Heart right ventricle (tissue), 16 donors: Measurements from ENCODE around the gene ZNF79. TPM values are rescaled to one million over a fixed set of nuclear protein-coding genes. Genes with fewer than 3 reads are reported as not detected.

Experiments
- ATAC-seq, 8 donors: fragments of 200-7000 bp; cut with Tn5 transposase; one replicate each; pipeline ENCODE4 v1.9.1; 2020; ENCODE audit warnings: mild to moderate bottlenecking in 8 of 8, moderate library complexity in 8 of 8, moderate number of reproducible peaks in 1 of 8
- DNase-seq, 2 donors: peaks; one replicate each; pipeline ENCODE4 v3.0.0-alpha.2; 2020
- H3K27ac ChIP-seq, 10 donors: fragments of 200-600 bp; sonication (generic) in 2 of 10; one replicate each; pipeline versions ENCODE4 v1.5.0 to v1.8.0; 2020 to 2022; ENCODE audit warnings: mild to moderate bottlenecking in 3 of 10
- H3K27me3 ChIP-seq, 7 donors: fragments of 200-600 bp; one replicate each; pipeline ENCODE4 v1.8.0; 2021 to 2022; ENCODE audit warnings: mild to moderate bottlenecking in 2 of 7
- H3K36me3 ChIP-seq, 9 donors: fragments of 200-600 bp; sonication (generic) in 1 of 9; one replicate each; pipeline versions ENCODE4 v1.5.0 to v1.8.0; 2020 to 2022; ENCODE audit warnings: mild to moderate bottlenecking in 2 of 9
- H3K4me1 ChIP-seq, 9 donors: fragments of 200-600 bp; sonication (generic) in 1 of 9; one replicate each; pipeline versions ENCODE4 v1.5.0 to v1.8.0; 2020 to 2022; ENCODE audit warnings: mild to moderate bottlenecking in 4 of 9
- H3K4me3 ChIP-seq, 10 donors: fragments of 200-600 bp; sonication (generic) in 2 of 10; one replicate each; pipeline versions ENCODE4 v1.5.0 to v1.8.0; 2020 to 2022; ENCODE audit warnings: mild to moderate bottlenecking in 7 of 10, moderate library complexity in 2 of 10
- H3K9me3 ChIP-seq, 11 donors: fragments of 200-600 bp in 10 of 11; sonication (generic) in 2 of 11; one replicate each; pipeline versions ENCODE4 v1.5.0 to v1.8.0; 2013 to 2022; ENCODE audit warnings: mild to moderate bottlenecking in 2 of 11, control low read depth in 1 of 11, moderate library complexity in 1 of 11
- whole genome bisulfite sequencing, 2 donors: extraction: QIAGEN DNeasy Blood & Tissue Kit; methylation state at CpG; one replicate each; pipeline ENCODE4 v1.1.7; 2013; ENCODE audit warnings: inconsistent platforms in 1 of 2; 5-methylcytosine and 5-hydroxymethylcytosine counted together
- intact Hi-C, 10 donors: fragments of 100-400 bp; cut with DNase I; formaldehyde crosslinking; loops; one replicate each; pipeline versions ENCODE4 v1.11.1 to v1.14.2; 2022
- polyA plus RNA-seq, 2 donors: library from polyadenylated mRNA; stranded (reverse); fragments of 200-250 nt; gene quantifications; one replicate each; pipeline ENCODE4 v1.2.3, GENCODE V29; 2013
- total RNA-seq, 10 donors: library from RNA; stranded (reverse); fragmentation: NEBNext Ultra II Directional in 3 of 10; extraction: Animal tissue kit (Norgen Biotek cat#: 25700) in 3 of 10; gene quantifications; one replicate each; pipeline versions ENCODE4 v1.2.1 to v1.2.4, GENCODE V29; 2021 to 2023
- TF ChIP-seq, protein P1 (sequence below), 9 donors: fragments of 200-600 bp; sonication (generic) in 2 of 9; IDR thresholded peaks; one replicate each; pipeline versions ENCODE4 v1.5.0 to v1.8.0; 2021 to 2022; ENCODE audit warnings: antibody characterized with exemption in 9 of 9, mild to moderate bottlenecking in 5 of 9, moderate library complexity in 1 of 9
- donor health status: Arrhythmogenic right ventricular cardiomyopathy.
- donor health status: ischemic (EF 13 %, LVEDD 7.1; RV severe dilation, severe dysfunction).
- donor health status: healthy with polysubstance abuse.
- donor health status: DM: no; HTN: yes; CAD: no.
- donor health status: DM: no; HTN: no; CAD: no.
- donor health status: ischemic (EF 25% LVEDD 6.9; RV normal size, moderate dysfunction).
- donor health status: ischemic (EF 25% LVEDD 5.7; RV mildly dilated, moderate dysfunction).
- donor health status: healthy.
- donor health status: DM: yes; HTN: yes; CAD: no.
- donor health status: Ischemic cardiomyopathy.
- donor health status: ischemic (EF 35%, LVEDD 5.7; RV mildly dilated, moderate dysfunction).
- donor health status: nonischemic (EF 11% LVEDD 7.7; RV severe dilation, severe dysfunction).
- donor health status: DM: yes; HTN: yes; CAD: no.
- donor health status: PGD.
- donor health status: ischemic (EF 29% LVEDD 5.4; RV normal size, mild dysfunction).
- donor health status: nonischemic (EF 23%, LVEDD 6.1; RV moderate dilation, normal function).

ZNF79 gene
- total and polyA plus RNA-seq, 12 donors, result 2.1 to 8.3 (median 5.8) TPM

DNA sequence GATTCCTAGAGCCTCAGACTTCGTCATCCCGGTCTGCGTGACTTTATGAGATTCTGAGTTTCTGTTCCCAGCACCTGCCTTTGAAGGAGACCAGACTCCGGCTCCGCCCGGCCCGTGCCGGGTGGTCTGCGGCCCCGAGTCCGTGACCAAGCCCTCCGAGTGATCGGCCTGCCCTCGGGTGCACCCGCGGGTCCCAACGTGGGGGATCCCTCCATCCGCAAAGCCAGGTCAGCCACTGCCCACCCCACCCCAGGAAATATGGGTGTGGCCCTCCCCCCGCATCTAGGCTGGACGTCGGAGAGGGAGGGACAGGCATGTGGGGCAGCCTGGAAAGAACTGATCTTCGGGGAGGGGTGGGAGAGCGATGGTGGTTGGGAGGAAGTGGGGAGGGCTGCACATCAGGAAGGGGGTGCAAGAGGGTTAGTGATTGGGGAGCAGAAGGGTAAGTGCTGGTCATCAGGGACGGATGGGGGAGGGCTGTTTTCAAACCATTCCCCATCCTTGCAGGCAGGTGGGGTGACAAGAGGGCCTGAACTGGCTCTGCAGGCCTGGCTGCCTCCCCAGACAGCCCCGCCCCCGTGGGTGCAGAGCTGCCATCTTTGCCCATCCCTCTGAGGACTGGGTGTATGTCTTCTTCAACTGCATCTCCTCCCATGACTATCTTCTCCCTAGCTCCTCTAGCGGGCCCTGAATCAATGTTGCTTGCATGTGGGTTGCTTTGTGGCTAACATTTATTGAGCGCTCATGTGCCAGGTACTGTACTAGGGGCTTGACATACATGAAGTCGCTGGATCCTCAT, 27.9 kb downstream of the ZNF79 start:
- Histone ChIP-seq H3K9me3 (no peaks in the 10 kb centered on the region), H3K4me3 (peak overlapping the region; percentile 58 to 99 (median 89)), H3K36me3 (peaks cover 0 to 57% (median 18%) of the 10 kb centered on the region in 9 donors), H3K4me1 (peaks cover 3 to 66% (median 52%) of the 10 kb centered on the region in 9 donors), H3K27ac (peak overlapping the region; percentile 85 to 98 (median 95)), H3K27me3 (no peaks in the 10 kb centered on the region)
- intact Hi-C loops, result loop anchor here in 1 of 10 donors (2.0 kb wide), 1 partner anchor 27 kb away; the partner anchor contains the start of gene ZNF79
- peak; percentile 8 to 51 (median 35) for ATAC-seq
- DNase-seq, result peak; percentile 46 to 47
- 10 to 11% methylated on average over 29 of the region's 29 CpGs for WGBS, 2 donors
- TF ChIP-seq, protein P1, sequence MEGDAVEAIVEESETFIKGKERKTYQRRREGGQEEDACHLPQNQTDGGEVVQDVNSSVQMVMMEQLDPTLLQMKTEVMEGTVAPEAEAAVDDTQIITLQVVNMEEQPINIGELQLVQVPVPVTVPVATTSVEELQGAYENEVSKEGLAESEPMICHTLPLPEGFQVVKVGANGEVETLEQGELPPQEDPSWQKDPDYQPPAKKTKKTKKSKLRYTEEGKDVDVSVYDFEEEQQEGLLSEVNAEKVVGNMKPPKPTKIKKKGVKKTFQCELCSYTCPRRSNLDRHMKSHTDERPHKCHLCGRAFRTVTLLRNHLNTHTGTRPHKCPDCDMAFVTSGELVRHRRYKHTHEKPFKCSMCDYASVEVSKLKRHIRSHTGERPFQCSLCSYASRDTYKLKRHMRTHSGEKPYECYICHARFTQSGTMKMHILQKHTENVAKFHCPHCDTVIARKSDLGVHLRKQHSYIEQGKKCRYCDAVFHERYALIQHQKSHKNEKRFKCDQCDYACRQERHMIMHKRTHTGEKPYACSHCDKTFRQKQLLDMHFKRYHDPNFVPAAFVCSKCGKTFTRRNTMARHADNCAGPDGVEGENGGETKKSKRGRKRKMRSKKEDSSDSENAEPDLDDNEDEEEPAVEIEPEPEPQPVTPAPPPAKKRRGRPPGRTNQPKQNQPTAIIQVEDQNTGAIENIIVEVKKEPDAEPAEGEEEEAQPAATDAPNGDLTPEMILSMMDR (IDR thresholded peaks at IDR 0.05), result no peak

- DNase-seq, result peak; percentile 66 to 86
- peak overlapping the region in 7 of 10 donors; percentile 58 to 98 (median 90) for H3K4me3 ChIP-seq
- H3K36me3 ChIP-seq, result peaks cover 0 to 57% (median 16%) of the 10 kb centered on the region in 9 donors
Measured at GRCh38 chr9:127452691-127453090, 28.5 kb downstream of the ZNF79 start.

GRCh38 chr9:127455324-127455992, 31.3 kb downstream of the ZNF79 start:
- no peak for ATAC-seq
- intact Hi-C loops, result no loop called here
- DNase-seq, result peak in 1 of 2 donors; percentile 46
- TF ChIP-seq, protein P1 (IDR thresholded peaks at IDR 0.05), result peak in 7 of 9 donors; percentile 34 to 53 (median 45)
- peaks cover 0 to 40% (median 31%) of the 10 kb centered on the region in 9 donors for H3K4me1 ChIP-seq
- WGBS, 2 donors, result 52 to 57% methylated on average over 6 of the region's 6 CpGs
- peaks cover 0 to 60% (median 25%) of the 10 kb centered on the region in 9 donors for H3K36me3 ChIP-seq
- no peaks in the 10 kb centered on the region for H3K9me3 ChIP-seq
- H3K27me3 ChIP-seq, result no peaks in the 10 kb centered on the region
- H3K4me3 ChIP-seq, result no peak overlapping the region
- peak overlapping the region in 3 of 10 donors; percentile 20 to 63 (median 39) for H3K27ac ChIP-seq

More at GRCh38 chr9:127452691-127453090, 28.5 kb downstream of the ZNF79 start:
- Histone ChIP-seq H3K27ac (peak overlapping the region in 9 of 10 donors; percentile 90 to 98 (median 96)), H3K27me3 (no peaks in the 10 kb centered on the region), H3K4me1 (peaks cover 3 to 66% (median 52%) of the 10 kb centered on the region in 9 donors), H3K9me3 (no peaks in the 10 kb centered on the region)
- WGBS, 2 donors, result 34 to 55% methylated on average over 4 of the region's 4 CpGs
- peak; percentile 16 to 76 (median 50) for ATAC-seq
- TF ChIP-seq, protein P1 (IDR thresholded peaks at IDR 0.05), result no peak
- intact Hi-C loops, result no loop called here

DNA sequence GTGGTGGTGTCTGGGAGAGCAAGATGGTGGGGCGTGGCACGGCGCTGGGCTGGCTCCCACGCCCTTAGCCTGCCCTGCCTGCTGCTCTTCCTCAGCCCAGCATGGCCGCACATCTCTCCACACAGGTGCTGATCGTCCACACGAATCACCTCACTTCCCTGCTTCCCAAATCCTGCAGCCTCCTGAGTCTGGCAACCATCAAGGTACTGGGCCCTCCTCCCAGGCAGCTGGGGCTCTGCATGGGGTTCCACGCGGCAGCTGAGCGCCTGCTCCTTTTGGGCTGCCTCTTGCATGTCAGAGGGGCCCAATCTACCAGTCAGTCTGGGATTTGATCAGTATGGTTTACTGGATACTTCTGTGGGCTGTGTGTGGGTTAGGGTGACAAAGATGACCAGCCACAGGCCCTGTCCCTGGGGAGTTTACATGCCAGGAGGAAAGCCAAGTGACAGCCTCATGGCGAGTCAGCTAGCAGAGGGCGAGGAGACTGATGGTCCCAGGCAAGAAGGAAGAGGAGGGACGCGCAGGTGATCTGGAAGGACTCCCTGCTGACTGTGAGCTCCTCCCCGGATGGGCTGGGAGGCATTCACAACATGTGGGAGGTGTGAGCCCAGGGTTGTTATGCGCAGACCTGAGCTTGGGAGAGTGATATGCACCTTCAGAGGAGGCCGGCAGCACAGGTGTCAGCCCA, 33.2 kb downstream of the ZNF79 start:
- Histone ChIP-seq H3K27me3 (no peaks in the 10 kb centered on the region), H3K27ac (no peak overlapping the region), H3K4me3 (no peak overlapping the region), H3K36me3 (peaks cover 0 to 78% (median 32%) of the 10 kb centered on the region in 9 donors), H3K9me3 (no peaks in the 10 kb centered on the region), H3K4me1 (peaks cover 0 to 32% (median 25%) of the 10 kb centered on the region in 9 donors)
- no peak for ATAC-seq
- intact Hi-C loops, result no loop called here
- no peak for DNase-seq
- TF ChIP-seq, protein P1 (IDR thresholded peaks at IDR 0.05), result no peak
- whole genome bisulfite sequencing, 2 donors, result 72 to 83% methylated on average over 17 of the region's 17 CpGs
